ENCODE results near the gene GOPC.
A peak's percentile ranks its signal among the peaks of the same experiment; 100 is the strongest.

Gene GOPC

DNA sequence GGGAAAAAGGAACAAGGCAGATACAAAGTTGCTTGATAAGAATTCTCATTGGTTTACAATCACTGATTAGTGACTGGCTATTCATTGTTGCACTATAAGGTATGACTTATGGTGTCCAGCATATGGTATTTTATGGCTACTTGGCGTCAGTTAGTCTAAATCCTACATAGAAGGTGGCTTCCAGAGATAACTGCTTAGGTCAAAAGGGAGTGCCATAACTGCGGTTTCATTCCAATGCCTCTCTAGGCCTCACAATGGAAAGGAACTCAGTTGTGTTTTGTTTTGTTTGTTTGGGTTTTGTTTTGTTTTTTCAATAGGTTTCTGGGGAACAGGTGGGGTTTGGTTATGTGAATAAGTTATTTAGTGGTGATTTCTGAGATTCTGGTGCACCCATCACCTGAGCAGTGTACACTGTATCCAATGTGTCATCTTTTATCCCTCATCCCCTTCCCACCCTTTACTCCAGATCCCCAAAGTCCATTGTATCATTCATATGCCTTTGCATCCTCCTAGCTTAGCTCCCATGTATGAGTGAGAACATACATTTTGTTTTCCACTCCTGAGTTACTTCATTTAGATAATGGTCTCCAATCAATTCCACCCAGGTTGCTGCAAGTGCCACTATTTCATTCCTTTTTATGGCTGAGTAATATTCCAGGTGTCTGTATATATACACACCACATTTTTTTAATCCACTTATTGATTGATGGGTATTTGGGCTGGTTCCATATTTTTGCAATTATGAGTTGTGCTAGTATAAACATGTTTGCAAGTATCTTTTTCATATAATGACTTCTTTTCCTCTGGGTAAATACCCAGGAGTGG lies 7.0 kb downstream of the GOPC start:
- DNase-seq (ENCODE audit: low read depth in 2 of 2) = no peak

DNA sequence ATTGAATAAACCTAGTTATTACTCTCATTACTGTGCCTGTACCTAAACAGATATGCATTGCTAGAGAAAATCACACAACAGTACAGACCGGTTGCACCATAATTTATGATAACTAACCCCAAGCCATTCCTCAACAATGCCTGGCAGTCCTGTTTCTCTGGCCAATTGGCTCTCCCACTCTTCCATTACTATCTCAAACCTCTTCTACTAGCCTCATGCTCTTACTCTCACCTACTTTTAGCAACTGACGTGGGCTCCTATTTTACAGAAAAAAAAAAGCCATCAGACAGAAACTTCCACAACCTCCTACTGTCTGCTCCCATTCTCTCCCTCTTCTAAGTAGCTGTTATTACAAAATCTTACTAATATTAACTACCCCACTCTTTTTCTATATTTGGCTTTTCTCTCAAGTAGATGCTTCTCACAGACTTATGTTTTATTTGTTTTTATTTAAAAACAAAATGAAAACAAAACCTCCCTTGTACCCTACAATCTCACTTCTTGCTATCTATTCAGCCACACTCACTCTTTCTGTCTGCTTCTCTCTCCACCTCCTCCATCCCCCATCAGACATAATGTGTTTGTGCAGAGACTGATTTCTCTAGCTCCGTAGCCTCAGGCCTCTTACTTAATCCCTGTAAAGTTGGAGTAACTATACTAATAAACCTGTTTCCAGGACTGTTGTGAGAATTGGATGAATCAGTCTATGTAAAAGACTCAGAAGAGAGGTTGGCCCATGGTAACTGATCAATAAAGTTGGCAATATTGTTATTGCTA lies 9.1 kb downstream of the GOPC start:
- DNase-seq (ENCODE audit: low read depth in 2 of 2) = no peak

DNA sequence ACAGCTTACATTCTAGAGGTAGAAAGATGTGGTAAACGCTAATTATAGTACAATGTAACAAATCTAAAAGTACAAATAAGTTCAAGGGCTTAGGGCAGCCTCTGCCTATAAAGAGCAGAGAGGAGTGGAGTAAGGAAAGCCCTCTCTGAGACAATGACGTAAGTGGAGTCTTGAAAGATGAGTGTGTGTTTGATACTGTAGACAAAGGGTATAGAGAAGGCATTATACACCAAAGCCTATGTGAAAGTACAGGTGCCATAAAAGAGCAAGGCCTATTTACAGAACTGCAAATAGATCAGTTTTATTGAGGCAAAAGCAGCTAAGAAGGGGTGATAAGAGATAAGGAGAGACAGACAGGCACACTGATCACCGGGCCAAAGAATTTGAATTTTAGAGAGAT lies 10.9 kb downstream of the GOPC start:
- no peak for DNase-seq (ENCODE audit: low read depth in 2 of 2)

DNA sequence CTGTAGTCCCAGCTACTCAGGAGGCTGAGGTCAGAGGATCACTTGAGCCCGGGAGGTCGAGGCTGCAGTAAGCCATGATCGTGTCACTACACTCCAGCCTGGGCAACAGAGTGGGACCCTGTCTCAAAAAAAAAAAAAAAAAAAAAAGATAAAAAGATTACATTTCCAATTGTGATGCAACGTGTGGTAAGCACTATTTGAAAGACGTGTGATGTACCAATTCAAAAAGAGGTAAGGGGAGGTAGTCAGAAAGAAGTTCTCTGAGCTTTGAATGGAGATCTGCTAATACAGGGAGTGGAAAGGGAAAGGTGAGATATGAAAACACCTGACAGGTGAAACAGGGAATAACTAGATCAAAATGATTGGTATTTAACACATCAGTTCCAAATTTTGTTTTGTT lies 11.9 kb downstream of the GOPC start:
- DNase-seq (ENCODE audit: low read depth in 2 of 2) = no peak

DNA sequence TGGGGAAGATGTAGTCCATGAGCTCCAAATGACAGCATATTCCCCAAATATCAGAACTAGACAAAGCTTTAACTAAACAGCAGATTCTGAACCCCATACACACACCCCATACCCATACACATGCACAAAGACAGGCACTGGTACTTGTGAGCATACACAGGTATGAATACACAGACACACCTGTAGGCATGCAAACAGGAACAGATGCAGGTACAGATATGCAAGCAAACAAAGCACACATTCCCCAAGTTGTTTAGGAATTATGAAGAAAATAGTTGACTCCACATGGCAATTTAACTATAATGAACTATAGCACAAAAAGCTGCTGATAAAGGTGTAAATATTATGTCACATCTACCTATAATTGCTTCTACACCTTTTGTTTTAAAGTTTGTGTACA lies 16.7 kb downstream of the GOPC start:
- no peak for DNase-seq (ENCODE audit: low read depth in 2 of 2)

DNA sequence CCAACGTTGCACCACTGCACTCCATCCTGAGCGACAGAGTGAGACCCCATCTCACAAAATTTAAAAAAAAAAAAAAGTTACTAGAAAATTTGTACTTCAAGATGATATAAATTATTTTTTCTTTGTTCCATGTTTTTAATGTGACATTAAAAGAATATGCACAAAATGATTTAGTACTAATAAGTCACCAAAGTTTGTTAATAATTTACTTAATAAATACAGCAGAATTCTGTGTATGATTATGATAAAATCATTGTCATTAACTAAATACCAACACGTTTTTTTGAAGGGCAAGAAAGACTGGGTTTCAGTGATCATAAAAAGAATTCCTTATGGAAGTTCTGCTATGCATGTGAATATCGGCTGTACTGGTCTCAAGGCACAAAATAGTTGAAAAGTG lies 28.1 kb downstream of the GOPC start:
- no peak for DNase-seq (ENCODE audit: low read depth in 2 of 2)

DNA sequence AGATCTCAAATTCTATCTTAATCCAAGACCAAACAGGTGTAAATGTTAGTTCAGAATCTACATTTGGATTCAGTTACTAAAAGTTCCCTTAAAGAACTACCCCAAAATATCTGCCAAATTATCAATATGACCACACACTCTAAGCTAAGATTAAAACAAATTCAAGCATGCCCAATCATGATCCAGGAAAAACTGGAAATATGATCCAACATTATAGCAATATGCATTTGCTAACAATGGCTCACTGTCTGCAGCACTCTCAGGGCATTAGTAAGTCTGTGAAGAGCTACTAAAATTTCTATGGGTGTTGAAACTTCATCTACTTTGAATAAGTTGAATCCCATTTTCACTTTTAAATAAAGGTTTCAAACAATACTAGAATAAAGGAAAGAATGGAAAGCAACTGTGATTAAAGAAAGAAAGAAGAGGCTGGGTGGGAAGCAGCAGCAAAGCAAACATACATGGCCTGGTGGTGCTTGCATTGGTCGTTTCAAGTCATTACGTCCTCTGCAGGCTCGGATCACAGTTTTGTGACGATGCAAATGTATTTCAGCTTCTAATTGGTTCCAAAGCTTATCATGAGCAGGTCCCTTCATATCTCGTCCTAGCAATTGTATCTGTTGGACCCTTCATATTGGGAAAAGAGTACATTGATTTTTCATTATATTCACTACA lies 29.2 kb downstream of the GOPC start:
- DNase-seq (ENCODE audit: low read depth in 2 of 2) = no peak

DNA sequence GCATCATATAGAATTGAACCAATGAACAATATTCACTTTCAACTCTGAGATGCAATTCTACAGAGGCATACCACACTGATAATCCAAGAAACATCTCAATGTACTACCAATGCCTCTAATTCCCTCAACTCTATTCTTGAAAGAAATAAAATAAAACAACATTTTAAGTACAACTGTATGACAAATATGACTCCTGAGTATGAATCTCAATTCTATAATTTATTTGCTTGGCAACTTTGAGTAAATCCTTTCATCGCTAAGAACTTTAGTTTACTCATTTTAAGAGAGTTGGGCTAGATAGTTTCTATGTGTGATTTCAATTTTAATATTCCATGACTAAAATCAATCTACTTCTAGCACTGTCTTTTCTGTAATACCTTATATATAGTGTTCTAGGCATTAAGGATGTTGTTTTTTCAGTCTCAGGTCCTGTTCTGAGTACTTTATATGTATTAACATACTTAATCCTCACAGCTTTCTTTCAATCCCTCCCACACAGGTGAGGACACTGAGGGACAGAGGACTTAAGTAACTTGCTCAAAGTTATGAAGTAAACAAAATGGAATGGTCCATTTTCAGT lies 33.4 kb downstream of the GOPC start:
- no peak for DNase-seq (ENCODE audit: low read depth in 2 of 2)

DNA sequence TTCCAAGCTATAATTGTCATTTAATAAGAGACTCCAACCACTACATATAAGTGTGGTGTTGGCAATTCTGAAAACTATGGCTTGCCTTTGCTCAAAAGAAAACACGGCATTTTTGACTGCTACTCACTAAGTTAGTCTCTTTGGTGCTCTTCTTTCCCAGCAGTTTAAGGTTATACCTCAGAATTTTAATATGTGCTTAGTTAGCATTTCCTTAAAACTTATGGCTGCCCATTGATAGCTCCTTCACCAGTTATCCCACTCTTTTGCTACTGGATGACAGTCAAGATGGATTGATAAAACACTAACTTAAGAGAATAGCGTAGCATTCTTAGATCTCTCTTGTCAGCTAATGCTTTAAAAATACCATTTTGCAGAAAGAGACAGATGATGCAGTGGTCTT lies 34.1 kb downstream of the GOPC start:
- DNase-seq (ENCODE audit: low read depth in 2 of 2) = no peak

DNA sequence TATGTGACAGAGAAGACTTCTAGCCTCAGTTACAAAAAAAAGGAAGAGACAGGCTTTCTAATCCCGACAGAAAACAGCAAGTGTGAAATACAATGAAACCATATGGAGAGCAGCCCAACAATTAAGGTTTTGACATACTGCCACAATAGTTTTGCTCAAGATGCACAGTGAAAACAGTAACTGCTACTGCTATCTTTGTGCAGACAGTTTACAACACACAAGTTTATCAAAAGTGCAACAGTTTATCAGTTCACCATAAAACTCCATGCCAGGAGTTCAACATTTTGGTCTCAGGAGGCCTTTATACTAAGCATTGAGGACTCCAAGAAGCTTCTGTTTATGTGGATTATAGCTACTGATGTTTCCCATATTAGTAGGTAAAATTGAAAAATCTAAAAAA lies 37.6 kb downstream of the GOPC start:
- DNase-seq (ENCODE audit: low read depth in 2 of 2) = no peak

DNA sequence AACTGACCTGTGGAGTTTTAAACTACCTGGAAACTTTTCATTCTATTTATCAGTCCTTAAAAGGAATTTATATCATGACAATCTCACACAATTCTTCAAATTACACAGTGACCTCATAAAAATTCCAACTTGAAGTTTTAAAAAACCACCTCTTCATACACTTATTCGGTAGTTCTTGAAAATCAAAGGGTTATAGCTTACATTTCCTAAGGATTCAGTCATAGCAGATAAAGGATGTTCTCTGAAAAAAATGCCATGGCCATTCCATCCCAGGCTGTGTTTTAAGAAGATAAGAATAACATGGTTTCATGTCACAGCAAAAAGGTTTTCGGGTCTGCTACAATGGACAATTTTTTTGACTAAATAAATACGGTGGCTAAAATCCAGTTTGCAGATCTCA lies 41.2 kb downstream of the GOPC start:
- DNase-seq (ENCODE audit: low read depth in 2 of 2) = no peak

DNA sequence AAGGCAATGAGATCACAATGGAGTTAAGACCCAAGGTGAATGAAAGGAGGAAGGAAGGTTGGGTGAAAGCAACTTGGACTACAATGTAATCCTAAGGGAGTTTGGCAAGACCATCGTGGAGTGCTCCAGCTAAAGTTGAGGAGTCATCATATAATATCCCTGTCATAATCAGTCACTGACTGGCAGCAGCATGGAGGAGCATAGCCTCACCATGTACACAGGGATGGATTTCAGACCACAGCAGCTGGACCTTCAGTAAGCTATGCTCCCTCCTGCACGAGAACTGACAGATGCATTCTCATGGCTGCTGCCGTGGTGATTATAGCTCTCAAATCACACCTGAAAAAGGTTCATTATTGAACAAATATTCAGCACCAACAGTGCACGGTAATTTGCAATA lies 43.0 kb downstream of the GOPC start:
- DNase-seq (ENCODE audit: low read depth in 2 of 2) = no peak

DNA sequence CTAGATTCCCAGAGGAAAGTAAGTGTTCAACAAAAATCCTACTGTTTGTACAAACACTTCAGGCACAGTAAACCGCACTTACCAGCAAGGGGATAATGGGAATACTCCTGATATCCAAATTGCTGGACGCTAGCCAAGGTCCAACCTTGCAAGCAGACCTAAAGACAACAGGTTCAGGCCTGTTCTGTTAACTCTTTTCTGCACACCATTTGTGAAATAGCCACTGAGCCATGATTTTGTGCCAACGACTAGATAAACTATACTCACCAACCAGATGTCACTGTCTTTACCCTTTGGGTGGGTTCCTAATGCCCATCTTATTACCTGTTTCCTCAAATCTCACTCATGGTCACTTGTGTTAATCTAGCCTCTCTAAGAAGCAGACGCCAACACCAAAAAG lies 43.5 kb downstream of the GOPC start:
- DNase-seq (ENCODE audit: low read depth in 2 of 2) = no peak

DNA sequence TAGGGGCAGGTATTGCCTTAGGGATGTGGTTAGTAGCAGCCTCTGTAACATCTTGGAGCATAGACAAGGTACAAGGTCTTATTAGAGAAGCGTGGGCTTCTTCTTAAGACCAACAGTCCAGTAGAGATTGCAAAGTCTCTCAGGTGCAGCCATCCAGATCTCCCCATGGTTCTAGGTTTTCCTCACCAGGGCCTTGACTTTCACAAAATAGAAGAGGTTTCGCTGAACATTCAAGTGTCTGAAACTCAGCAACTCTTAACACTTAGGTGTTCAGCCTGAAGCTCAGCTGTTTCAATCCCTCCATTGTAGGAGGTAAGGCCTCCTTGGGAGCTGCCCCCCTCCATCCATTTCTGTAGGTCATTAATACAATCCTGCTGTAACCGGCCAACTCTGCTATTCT lies 44.4 kb downstream of the GOPC start:
- DNase-seq (ENCODE audit: low read depth in 2 of 2) = no peak

DNA sequence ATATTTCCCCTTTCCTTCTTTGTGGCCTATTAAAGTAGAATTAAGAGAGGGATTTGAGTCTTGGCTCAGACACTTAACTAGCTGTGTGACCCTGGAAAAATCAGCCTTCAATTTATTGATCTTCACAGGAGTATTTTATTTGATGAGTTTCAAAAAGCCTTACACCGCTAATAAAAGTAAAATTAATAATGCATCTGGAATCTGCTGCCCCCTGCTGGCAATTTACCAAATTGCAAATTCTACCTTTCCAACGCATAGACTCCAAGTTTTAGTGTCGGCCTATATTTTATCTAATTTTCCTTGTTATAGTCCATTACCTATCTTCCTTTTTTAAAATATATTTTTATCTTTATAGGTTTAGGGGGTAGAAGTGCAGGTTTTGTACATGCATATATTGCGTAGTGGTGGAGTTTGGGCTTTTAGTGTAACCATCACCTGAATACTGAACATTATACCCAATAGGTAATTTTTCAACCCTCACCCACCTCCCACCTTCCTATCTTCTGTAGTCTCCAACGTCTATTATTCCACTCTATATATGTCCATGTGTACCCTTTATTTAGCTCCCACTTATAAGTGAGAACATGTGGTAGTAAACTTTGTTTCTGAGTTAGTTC lies 46.3 kb downstream of the GOPC start:
- peak in 1 of 2 donors; percentile 33 for DNase-seq (ENCODE audit: low read depth in 2 of 2)

DNA sequence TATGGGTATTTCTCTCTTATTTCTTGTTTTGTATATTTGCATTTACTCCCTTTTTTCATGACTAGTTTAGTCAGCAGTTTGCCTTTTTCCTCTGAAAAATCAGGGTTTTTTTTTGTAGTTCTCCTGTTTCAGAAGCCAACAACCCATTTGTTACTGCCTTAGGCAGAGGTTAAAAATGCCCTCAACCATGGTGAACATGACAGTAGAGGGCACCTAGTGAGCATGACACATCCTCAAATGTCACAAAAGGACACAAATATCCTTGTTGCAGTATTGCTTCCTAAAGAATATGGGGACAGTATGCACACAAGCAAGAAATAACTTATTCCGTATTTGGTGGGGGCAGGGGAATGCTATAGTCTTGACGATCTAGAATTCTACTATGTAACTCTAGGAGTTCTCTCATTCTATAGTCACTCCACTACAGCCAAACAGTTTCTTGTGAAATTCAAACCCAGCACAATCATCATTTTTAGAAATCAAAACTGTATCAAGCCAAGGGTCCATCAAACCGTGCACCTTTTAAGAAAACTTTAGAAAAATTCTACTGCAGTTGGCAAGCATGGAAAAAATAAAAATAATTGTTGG lies 47.0 kb downstream of the GOPC start:
- DNase-seq (ENCODE audit: low read depth in 2 of 2) = no peak

DNA sequence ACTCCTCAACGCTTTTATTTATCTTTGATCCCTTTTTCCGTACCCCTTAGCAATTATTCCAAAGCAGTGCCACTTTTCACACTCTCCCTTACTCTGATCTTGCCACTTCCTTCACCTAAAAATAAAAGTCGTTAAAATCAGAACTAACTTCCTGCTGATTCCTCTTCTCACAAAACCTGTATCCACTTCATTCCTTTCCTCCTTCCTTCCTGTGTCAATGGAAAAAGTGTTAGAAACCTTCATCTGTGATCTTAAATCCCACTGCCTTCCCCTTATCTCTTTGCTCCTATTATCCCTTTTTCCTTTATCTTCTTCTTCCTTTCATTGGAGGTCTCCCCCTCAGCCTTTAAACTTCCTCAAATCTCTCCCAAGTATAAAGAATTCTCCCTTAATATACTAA lies 49.2 kb downstream of the GOPC start:
- DNase-seq (ENCODE audit: low read depth in 2 of 2) = no peak

DNA sequence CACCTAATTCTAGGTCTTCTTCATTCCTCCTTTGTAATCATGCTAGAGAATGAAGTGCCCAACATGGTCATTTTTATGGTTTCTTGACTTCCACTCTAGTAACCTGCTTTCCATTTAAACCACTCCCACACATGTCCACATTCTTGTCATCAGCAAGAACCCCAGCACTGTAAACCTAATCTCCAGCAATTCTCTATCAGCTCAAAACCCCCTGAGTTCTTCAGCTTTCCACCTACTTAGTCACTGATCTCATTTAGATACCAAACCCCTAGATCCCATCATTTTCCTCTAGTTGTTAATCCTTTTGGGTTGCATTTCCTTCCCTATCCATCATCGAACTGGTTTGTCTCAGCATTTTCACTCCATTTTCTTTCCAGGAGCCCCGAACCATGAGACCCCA lies 49.7 kb downstream of the GOPC start:
- DNase-seq (ENCODE audit: low read depth in 2 of 2) = no peak

DNA sequence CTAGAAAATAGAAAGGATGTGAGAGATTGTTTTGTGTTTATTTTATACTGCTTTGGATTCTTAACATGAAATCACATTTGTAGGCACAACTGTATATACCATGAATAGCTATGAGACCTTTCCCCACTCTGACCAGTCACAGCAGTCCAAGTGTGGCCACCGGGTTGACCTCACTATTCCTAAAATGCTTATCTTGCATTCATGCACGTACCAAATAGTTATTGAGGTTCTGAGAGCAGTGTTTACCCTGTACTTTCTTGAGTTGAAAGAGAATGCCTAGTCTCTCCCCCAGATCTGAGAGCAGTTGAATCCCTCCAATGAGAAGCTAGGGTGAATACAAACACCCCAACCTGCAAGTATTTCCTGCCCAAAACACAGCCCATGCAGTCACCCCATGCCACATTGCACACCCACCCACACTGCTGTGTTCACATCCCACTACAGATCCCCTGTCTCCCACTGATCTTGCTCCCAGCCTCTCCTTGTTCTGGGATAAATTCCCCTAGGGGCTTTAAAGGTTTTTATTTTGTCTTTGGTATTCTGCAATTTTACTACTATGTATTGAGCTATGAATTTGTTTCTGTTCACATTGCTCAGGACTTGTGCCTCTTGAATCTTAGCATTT lies 51.6 kb downstream of the GOPC start:
- DNase-seq (ENCODE audit: low read depth in 2 of 2) = no peak

DNA sequence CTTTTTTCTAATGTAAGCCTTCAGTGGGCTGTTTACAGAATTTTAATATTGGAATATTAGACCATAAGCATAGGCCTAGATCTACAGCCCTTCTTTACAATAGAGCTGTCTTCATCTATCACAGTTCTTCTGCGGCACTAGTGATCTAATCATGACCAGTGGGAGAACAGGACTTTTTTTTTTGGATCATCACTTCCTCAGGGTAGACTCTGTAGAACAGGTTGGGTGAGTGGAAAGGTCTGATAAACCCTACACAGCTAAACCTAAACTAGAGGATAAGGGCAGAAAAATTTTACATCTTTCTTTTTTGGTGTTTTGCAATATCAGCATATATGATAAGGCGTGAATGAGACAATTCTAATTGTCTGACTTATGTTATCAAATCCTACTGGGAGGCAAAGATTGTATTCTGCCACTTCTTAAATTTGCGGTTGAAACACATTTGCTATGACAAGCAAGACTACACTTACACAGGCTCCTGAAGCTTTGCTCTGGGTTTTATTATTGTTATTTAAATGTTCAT lies 52.2 kb downstream of the GOPC start:
- no peak for DNase-seq (ENCODE audit: low read depth in 2 of 2)

DNA sequence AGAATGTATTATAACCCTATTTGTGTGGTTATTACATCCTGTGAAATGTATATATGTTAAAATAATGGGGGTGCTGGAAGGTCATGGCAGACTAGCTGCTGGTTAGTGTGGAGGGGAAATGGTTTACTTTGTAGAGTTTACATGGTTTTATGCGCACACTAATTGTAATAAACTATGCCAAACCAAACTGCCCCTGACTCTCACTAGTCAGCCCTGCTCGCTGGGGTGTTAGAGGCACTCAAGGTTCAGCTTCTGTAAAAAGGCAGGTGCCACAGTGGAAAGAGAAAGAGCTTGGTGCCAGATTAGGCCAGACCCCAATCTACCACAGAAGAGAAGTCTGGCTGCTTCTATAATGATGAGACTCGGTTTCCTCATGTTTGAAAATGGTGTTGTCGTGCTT lies 52.7 kb downstream of the GOPC start:
- DNase-seq (ENCODE audit: low read depth in 2 of 2) = no peak

Data from stimulated activated CD4-positive, alpha-beta T cell treated with anti-CD3 and anti-CD28 coated beads, Interleukin-15, amount 100 ng/mL, for 48 hours (primary cell).